IgD-negative memory B cell (primary cell): Measurements from ENCODE around the gene ANKLE2. TPM values are rescaled to one million over a fixed set of nuclear protein-coding genes. Genes with fewer than 3 reads are reported as not detected.
A peak's percentile ranks its signal among the peaks of the same experiment; 100 is the strongest.
"Not testable (repeated sequence)": the region's sequence is repeated elsewhere in the genome, so short reads cannot be mapped to it uniquely, and the experiment has no call there.

Experiments
- H3K27ac Mint-ChIP-seq, 3 donors: one replicate each; pipeline ENCODE4 v1.8.0; 2020 to 2022; ENCODE audit warnings: mild to moderate bottlenecking in 3 of 3, mixed read lengths in 3 of 3, moderate library complexity in 1 of 3
- H3K27me3 Mint-ChIP-seq: one replicate; pipeline ENCODE4 v1.8.0; 2021; ENCODE audit warnings: mixed read lengths
- H3K36me3 Mint-ChIP-seq: one replicate; pipeline ENCODE4 v1.8.0; 2020; ENCODE audit warnings: mild to moderate bottlenecking, mixed read lengths
- H3K4me1 Mint-ChIP-seq, 3 donors: one replicate each; pipeline ENCODE4 v1.8.0; 2020 to 2022; ENCODE audit warnings: mixed read lengths in 3 of 3, mild to moderate bottlenecking in 1 of 3
- H3K4me3 Mint-ChIP-seq, 4 donors: one replicate each; pipeline ENCODE4 v1.8.0; 2020 to 2022; ENCODE audit warnings: mild to moderate bottlenecking in 4 of 4, mixed read lengths in 4 of 4, moderate library complexity in 3 of 4
- H3K9me3 Mint-ChIP-seq, 3 donors: one replicate each; pipeline ENCODE4 v1.8.0; 2020 to 2021; ENCODE audit warnings: mixed read lengths in 3 of 3, mild to moderate bottlenecking in 1 of 3
- polyA plus RNA-seq: library from polyadenylated mRNA; unstranded; fragments of 300-500 nt; fragmentation: Illumina TruSeq; gene quantifications from one replicate; pipeline ENCODE4 v1.2.3, GENCODE V29; 2021

ANKLE2 gene
- polyA plus RNA-seq, 1 donor from 2014 or later, result 26.6 TPM

DNA sequence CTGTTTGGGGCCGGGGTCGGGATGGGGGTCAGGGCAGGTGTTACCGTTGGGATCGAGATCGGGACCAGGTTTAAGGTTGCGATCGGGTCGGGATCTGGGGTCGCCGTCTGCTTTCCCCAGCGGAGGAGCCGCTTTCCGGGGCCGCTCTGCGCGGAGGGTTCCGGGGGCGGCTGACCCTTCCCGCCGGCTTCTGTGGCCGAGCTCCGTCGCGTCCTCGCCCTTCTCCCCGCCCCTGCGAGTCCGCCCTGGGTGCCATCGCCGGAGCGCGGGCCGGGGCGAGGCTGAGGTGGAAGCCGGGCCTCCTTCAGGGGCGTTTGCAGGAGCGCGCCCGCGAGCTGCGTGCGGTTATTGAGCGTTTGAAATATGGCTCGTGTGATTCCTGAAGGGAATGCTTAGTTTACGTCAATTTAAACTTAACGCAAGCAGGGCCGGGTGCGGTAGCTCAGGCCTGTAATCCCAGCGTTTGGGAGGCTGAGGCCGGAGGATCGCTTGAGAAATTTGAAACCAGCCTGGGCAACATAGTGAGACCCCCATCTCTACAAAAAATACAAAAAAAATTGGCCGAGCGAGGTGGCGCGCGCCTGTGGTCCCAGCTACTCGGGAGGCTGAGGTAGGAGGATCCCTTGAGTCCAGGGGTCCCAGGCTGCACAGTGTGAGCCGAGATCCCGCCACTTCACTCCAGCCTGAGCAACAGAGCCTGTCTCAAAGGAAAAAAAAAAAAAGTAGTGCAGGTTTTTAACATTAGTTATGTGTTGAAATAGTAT is 50.4 kb downstream of the ANKLE2 start:
- H3K4me1 Mint-ChIP-seq, result peaks cover 0 to 15% (median 8%) of the 10 kb centered on the region in 3 donors
- H3K27me3 Mint-ChIP-seq, result no peaks in the 10 kb centered on the region
- H3K4me3 Mint-ChIP-seq, result peak overlapping the region; percentile 81 to 93 (median 86)
- H3K27ac Mint-ChIP-seq, result peak overlapping the region in 2 of 3 donors; percentile 39 to 88
- H3K36me3 Mint-ChIP-seq, result peaks cover 2% of the 10 kb centered on the region
- H3K9me3 Mint-ChIP-seq, result peaks cover 0 to 13% (median 7%) of the 10 kb centered on the region in 3 donors

- H3K4me1 Mint-ChIP-seq, result peaks cover 0 to 15% (median 8%) of the 10 kb centered on the region in 3 donors
These were observed 51.1 kb downstream of the ANKLE2 start, which contains the start of gene PGAM5 for GRCh38 chr12:132710405-132711079. TSS of gene PGAM5 (plus strand) at chr12:132710842. CDS start at chr12:132710877, 35 bp downstream.

DNA sequence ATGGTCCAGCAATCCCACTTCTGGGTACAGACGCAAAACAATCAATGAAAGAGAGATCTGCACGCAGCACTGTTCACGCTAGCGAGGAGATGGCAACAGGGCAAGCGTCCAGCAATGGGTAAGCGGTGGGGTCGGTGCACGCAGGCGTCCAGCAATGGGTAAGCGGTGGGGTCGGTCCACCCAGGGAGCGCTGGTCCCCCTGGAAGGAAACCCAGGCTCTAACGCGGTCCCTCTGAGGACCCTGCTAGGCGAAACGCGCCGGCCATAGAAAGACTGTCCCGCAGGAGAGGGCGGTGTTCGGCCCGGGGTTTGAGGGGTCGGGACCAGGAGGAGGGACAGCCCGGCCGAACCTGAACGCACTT is 51.6 kb downstream of the ANKLE2 start:
- Mint-ChIP-seq H3K9me3 (peaks cover 0 to 13% (median 7%) of the 10 kb centered on the region in 3 donors), H3K27me3 (no peaks in the 10 kb centered on the region), H3K27ac (peak overlapping the region; percentile 88 to 98 (median 96)), H3K4me1 (peaks cover 0 to 15% (median 10%) of the 10 kb centered on the region in 3 donors), H3K36me3 (peaks cover 2% of the 10 kb centered on the region), H3K4me3 (peak overlapping the region; percentile 91 to 96 (median 93))

More at GRCh38 chr12:132710405-132711079, 51.1 kb downstream of the ANKLE2 start, which contains the start of gene PGAM5:
- H3K4me3 Mint-ChIP-seq, result peak within 1 kb of the TSS; percentile 91 to 96 (median 93)
- H3K27me3 Mint-ChIP-seq, result no peaks in the 10 kb centered on the region
- H3K9me3 Mint-ChIP-seq, result peaks cover 0 to 13% (median 7%) of the 10 kb centered on the region in 3 donors
- peak within 1 kb of the TSS; percentile 88 to 98 (median 96) for H3K27ac Mint-ChIP-seq
- peaks cover 2% of the 10 kb centered on the region for H3K36me3 Mint-ChIP-seq

- H3K4me3 Mint-ChIP-seq, result peak overlapping the region in 2 of 4 donors; percentile 41 to 68
- H3K27ac Mint-ChIP-seq, result peak overlapping the region in 1 of 3 donors; percentile 93
- H3K4me1 Mint-ChIP-seq, result peaks cover 0 to 13% (median 4%) of the 10 kb centered on the region in 3 donors
- no peaks in the 10 kb centered on the region for H3K27me3 Mint-ChIP-seq
- H3K36me3 Mint-ChIP-seq, result peaks cover 9% of the 10 kb centered on the region
- peaks cover 0 to 13% (median 9%) of the 10 kb centered on the region in 3 donors for H3K9me3 Mint-ChIP-seq
These were observed 53.5 kb downstream of the ANKLE2 start for GRCh38 chr12:132708150-132708549.

DNA sequence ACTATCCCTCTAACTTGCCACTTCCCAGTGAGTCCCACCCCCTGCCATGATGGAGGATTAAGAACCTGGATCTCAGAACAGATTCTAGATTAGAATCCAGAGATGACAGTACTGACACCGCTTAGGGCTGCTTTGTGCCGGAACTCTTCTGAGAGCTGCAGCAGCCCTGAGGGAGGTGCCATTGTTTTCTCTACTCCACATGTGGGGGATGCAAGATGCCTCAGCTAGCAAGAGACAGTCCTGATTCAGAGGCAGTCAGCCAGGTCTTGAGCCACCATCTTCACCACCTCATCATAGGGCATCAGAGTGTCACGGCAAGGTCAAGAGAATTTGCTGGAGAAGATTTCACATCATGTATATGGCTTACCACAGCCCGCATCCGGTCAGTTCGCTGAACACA is 54.4 kb downstream of the ANKLE2 start:
- Mint-ChIP-seq H3K4me1 (peaks cover 0 to 12% (median 3%) of the 10 kb centered on the region in 3 donors), H3K36me3 (peaks cover 9% of the 10 kb centered on the region), H3K27ac (peak overlapping the region in 2 of 3 donors; percentile 11 to 71), H3K4me3 (peak overlapping the region; percentile 55 to 76 (median 68)), H3K27me3 (no peaks in the 10 kb centered on the region), H3K9me3 (peaks cover 0 to 13% (median 9%) of the 10 kb centered on the region in 3 donors)

- peaks cover 6 to 10% (median 7%) of the 10 kb centered on the region in 3 donors for H3K4me1 Mint-ChIP-seq
- peaks cover 0 to 13% (median 9%) of the 10 kb centered on the region in 3 donors for H3K9me3 Mint-ChIP-seq
- H3K4me3 Mint-ChIP-seq, result peak overlapping the region in 2 of 4 donors; percentile 33 to 55
- peak overlapping the region in 2 of 3 donors; percentile 46 to 53 for H3K27ac Mint-ChIP-seq
- peaks cover 13% of the 10 kb centered on the region for H3K36me3 Mint-ChIP-seq
- peaks cover 4% of the 10 kb centered on the region for H3K27me3 Mint-ChIP-seq
These were observed 58.0 kb downstream of the ANKLE2 start for GRCh38 chr12:132703641-132704040.

DNA sequence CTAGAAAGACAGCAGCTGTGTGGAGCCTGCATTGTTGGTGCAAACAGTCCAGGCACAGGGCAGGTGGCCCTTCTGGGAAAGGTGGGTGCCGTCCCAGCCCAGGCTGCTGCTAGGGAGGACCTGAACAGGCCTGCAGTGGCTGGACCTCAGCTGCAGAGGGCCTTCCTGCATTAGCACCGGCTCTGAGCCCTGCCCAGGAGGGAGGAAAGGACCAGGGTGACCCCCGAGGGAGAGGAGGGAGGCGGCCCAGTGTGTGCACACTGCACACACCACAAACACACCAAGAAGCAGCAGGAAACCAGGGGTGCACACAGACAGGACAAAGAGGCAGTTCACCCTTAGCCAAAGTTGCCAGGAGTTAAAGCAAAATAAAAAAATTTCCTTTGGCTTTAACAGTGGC is 59.0 kb downstream of the ANKLE2 start:
- peaks cover 4% of the 10 kb centered on the region for H3K27me3 Mint-ChIP-seq
- H3K36me3 Mint-ChIP-seq, result peaks cover 13% of the 10 kb centered on the region
- no peak overlapping the region for H3K4me3 Mint-ChIP-seq
- H3K27ac Mint-ChIP-seq, result no peak overlapping the region
- peaks cover 6 to 11% (median 7%) of the 10 kb centered on the region in 3 donors for H3K4me1 Mint-ChIP-seq
- H3K9me3 Mint-ChIP-seq, result peaks cover 0 to 6% (median 2%) of the 10 kb centered on the region in 3 donors

GRCh38 chr12:132700212-132700822 is 61.3 kb downstream of the ANKLE2 start:
- Mint-ChIP-seq H3K4me1 (peaks cover 6 to 8% (median 7%) of the 10 kb centered on the region in 3 donors), H3K27ac (peak overlapping the region in 1 of 3 donors; percentile 71), H3K4me3 (peak overlapping the region in 1 of 4 donors; percentile 39), H3K9me3 (peaks cover 0 to 2% (median 0%) of the 10 kb centered on the region in 3 donors), H3K36me3 (peaks cover 11% of the 10 kb centered on the region), H3K27me3 (peaks cover 4% of the 10 kb centered on the region)

- peaks cover 4% of the 10 kb centered on the region for H3K27me3 Mint-ChIP-seq
- H3K27ac Mint-ChIP-seq, result no peak overlapping the region
- no peak overlapping the region for H3K4me3 Mint-ChIP-seq
- H3K9me3 Mint-ChIP-seq, result no peaks in the 10 kb centered on the region
- peaks cover 5 to 7% (median 7%) of the 10 kb centered on the region in 3 donors for H3K4me1 Mint-ChIP-seq
- H3K36me3 Mint-ChIP-seq, result peaks cover 5% of the 10 kb centered on the region
These were observed 63.3 kb downstream of the ANKLE2 start for GRCh38 chr12:132698341-132698740.

- H3K27ac Mint-ChIP-seq, result no peak overlapping the region
- H3K4me1 Mint-ChIP-seq, result peaks cover 4 to 5% (median 4%) of the 10 kb centered on the region in 3 donors
- H3K9me3 Mint-ChIP-seq, result no peaks in the 10 kb centered on the region
- H3K4me3 Mint-ChIP-seq, result no peak overlapping the region
- peaks cover 2% of the 10 kb centered on the region for H3K36me3 Mint-ChIP-seq
- H3K27me3 Mint-ChIP-seq, result peaks cover 2% of the 10 kb centered on the region
These were observed 66.2 kb downstream of the ANKLE2 start for GRCh38 chr12:132695431-132695830.

GRCh38 chr12:132694888-132695287 is 66.7 kb downstream of the ANKLE2 start:
- not testable (repeated sequence) for H3K27me3 Mint-ChIP-seq, H3K36me3 Mint-ChIP-seq, H3K27ac Mint-ChIP-seq, H3K4me3 Mint-ChIP-seq, H3K9me3 Mint-ChIP-seq, H3K4me1 Mint-ChIP-seq

GRCh38 chr12:132692030-132692429 is 69.6 kb downstream of the ANKLE2 start:
- H3K9me3 Mint-ChIP-seq, H3K36me3 Mint-ChIP-seq, H3K4me1 Mint-ChIP-seq, H3K27ac Mint-ChIP-seq, H3K27me3 Mint-ChIP-seq, H3K4me3 Mint-ChIP-seq: not testable (repeated sequence)

- Mint-ChIP-seq H3K36me3 (no peaks in the 10 kb centered on the region), H3K9me3 (no peaks in the 10 kb centered on the region), H3K27ac (peak overlapping the region in 1 of 3 donors; percentile 68), H3K27me3 (no peaks in the 10 kb centered on the region), H3K4me3 (peak overlapping the region in 3 of 4 donors; percentile 9 to 75 (median 34)), H3K4me1 (peaks cover 0 to 8% (median 6%) of the 10 kb centered on the region in 3 donors)
These were observed 71.5 kb downstream of the ANKLE2 start for GRCh38 chr12:132690112-132690511.

GRCh38 chr12:132689227-132689626 is 72.4 kb downstream of the ANKLE2 start:
- H3K27ac Mint-ChIP-seq, result peak overlapping the region in 1 of 3 donors; percentile 60
- no peaks in the 10 kb centered on the region for H3K36me3 Mint-ChIP-seq
- no peaks in the 10 kb centered on the region for H3K9me3 Mint-ChIP-seq
- H3K4me3 Mint-ChIP-seq, result peak overlapping the region in 3 of 4 donors; percentile 48 to 75 (median 73)
- H3K4me1 Mint-ChIP-seq, result peaks cover 0 to 8% (median 8%) of the 10 kb centered on the region in 3 donors
- no peaks in the 10 kb centered on the region for H3K27me3 Mint-ChIP-seq
